Calu3 (cell line): ENCODE measurements around the gene DECR2. TPM values are rescaled to one million over a fixed set of nuclear protein-coding genes. Genes with fewer than 3 reads are reported as not detected.

Source experiments
- BruUV-seq: library from RNA; stranded (reverse); fragments of 400-500 nt; replicated peaks from 2 replicates; lab custom pipeline; 2021; lab: Mats Ljungman, UMichigan
- CTCF ChIA-PET: fragments of 300-600 bp; sonication (Branson Sonifier 250); formaldehyde crosslinking; loops from one replicate; lab custom pipeline; 2022; ENCODE audit warnings: antibody characterized with exemption; lab: Charles Lee
- DNase-seq: peaks from one replicate; pipeline ENCODE4 v3.0.0; 2022
- H3K27ac Mint-ChIP-seq: one replicate; pipeline ENCODE4 v1.8.0; 2022; ENCODE audit warnings: mixed read lengths; ENCODE audit not compliant: unreplicated experiment
- H3K27me3 Mint-ChIP-seq: one replicate; pipeline ENCODE4 v1.8.0; 2022; ENCODE audit warnings: mixed read lengths; ENCODE audit not compliant: unreplicated experiment
- H3K36me3 Mint-ChIP-seq: one replicate; pipeline ENCODE4 v1.8.0; 2022; ENCODE audit warnings: mild to moderate bottlenecking, moderate library complexity, mixed read lengths; ENCODE audit not compliant: insufficient read depth, unreplicated experiment
- H3K4me1 Mint-ChIP-seq: one replicate; pipeline ENCODE4 v1.8.0; 2022; ENCODE audit warnings: mild to moderate bottlenecking, low read depth, mixed read lengths; ENCODE audit not compliant: unreplicated experiment
- H3K4me3 Mint-ChIP-seq: one replicate; pipeline ENCODE4 v1.8.0; 2022; ENCODE audit warnings: mild to moderate bottlenecking, low read depth, moderate library complexity, mixed read lengths; ENCODE audit not compliant: unreplicated experiment
- H3K9me3 Mint-ChIP-seq: one replicate; pipeline ENCODE4 v1.8.0; 2022; ENCODE audit warnings: low read depth, mixed read lengths; ENCODE audit not compliant: unreplicated experiment
- CTCF ChIP-seq: fragments of 200-600 bp; IDR thresholded peaks from one replicate; pipeline ENCODE4 v1.8.0; 2022; ENCODE audit warnings: antibody characterized with exemption; ENCODE audit not compliant: unreplicated experiment
- intact Hi-C: fragments of 100-400 bp; cut with micrococcal nuclease; formaldehyde crosslinking; loops from one replicate; pipeline ENCODE4 v1.10.0; 2022; ENCODE audit not compliant: unreplicated experiment
- total RNA-seq: library from RNA; stranded (reverse); gene quantifications from 2 replicates; pipeline ENCODE4 v1.2.3, GENCODE V29; 2022

DECR2 gene
- total RNA-seq, 1 experiment from 2014 or later = 41.2 TPM

- Mint-ChIP-seq H3K4me1 (no peaks in the 10 kb centered on the region), H3K4me3 (peak overlapping the region; percentile 21), H3K9me3 (no peaks in the 10 kb centered on the region), H3K27ac (no peak overlapping the region), H3K27me3 (peaks cover 20% of the 10 kb centered on the region), H3K36me3 (peaks cover 55% of the 10 kb centered on the region)
- CTCF ChIA-PET = no interaction called here
- BruUV-seq = TSS peak; percentile 44
- DNase-seq = no peak
- no peak for TF ChIP-seq CTCF
- intact Hi-C loops = no loop called here
Observed at GRCh38 chr16:367333-367903, 34.3 kb upstream of the DECR2 start.

GRCh38 chr16:368388-369158, 33.1 kb upstream of the DECR2 start:
- TF ChIP-seq CTCF = no peak
- no peaks in the 10 kb centered on the region for H3K4me1 Mint-ChIP-seq
- BruUV-seq = no TSS peak
- intact Hi-C loops = no loop called here
- peaks cover 9% of the 10 kb centered on the region for H3K27me3 Mint-ChIP-seq
- no peak overlapping the region for H3K27ac Mint-ChIP-seq
- CTCF ChIA-PET = no interaction called here
- H3K36me3 Mint-ChIP-seq = peaks cover 58% of the 10 kb centered on the region
- no peak overlapping the region for H3K4me3 Mint-ChIP-seq
- no peaks in the 10 kb centered on the region for H3K9me3 Mint-ChIP-seq
- DNase-seq = no peak

GRCh38 chr16:369275-369865, 32.3 kb upstream of the DECR2 start:
- no peak for TF ChIP-seq CTCF
- intact Hi-C loops = no loop called here
- Mint-ChIP-seq H3K27me3 (peaks cover under 1% of the 10 kb centered on the region), H3K4me1 (no peaks in the 10 kb centered on the region), H3K27ac (no peak overlapping the region), H3K4me3 (peak overlapping the region; percentile 72), H3K36me3 (peaks cover 58% of the 10 kb centered on the region), H3K9me3 (no peaks in the 10 kb centered on the region)
- CTCF ChIA-PET = interaction anchor here (1.2 kb wide), 1 partner anchor 16 kb away, joined by 3 read pairs; no protein-coding TSS in a partner anchor
- no peak for DNase-seq
- no TSS peak for BruUV-seq

- H3K27me3 Mint-ChIP-seq = no peaks in the 10 kb centered on the region
Observed at GRCh38 chr16:369866-370436, 31.7 kb upstream of the DECR2 start.

More at GRCh38 chr16:369866-370436, 31.7 kb upstream of the DECR2 start:
- TF ChIP-seq CTCF = no peak
- intact Hi-C loops = no loop called here
- Mint-ChIP-seq H3K36me3 (peaks cover 58% of the 10 kb centered on the region), H3K4me1 (no peaks in the 10 kb centered on the region), H3K9me3 (no peaks in the 10 kb centered on the region), H3K4me3 (peak overlapping the region; percentile 72), H3K27ac (peak overlapping the region; percentile 85)
- no peak for DNase-seq
- no TSS peak for BruUV-seq
- CTCF ChIA-PET = interaction anchor here (1.2 to 1.8 kb wide), 4 partner anchors 8 to 273 kb away, joined by 3 to 8 read pairs (median 5); partner anchors contain the start of gene PGAP6
